B cell (primary cell): Measurements from ENCODE around the gene MAP2K7.

Source experiments
- CTCF ChIP-seq: fragments of 200-600 bp; IDR thresholded peaks from one replicate; pipeline ENCODE4 v1.8.0; 2022; ENCODE audit warnings: antibody characterized with exemption, mild to moderate bottlenecking
- EZH2 ChIP-seq: IDR thresholded peaks from 2 replicates; pipeline ENCODE4 v1.6.1; 2012; ENCODE audit warnings: borderline replicate concordance, low read depth, mild to moderate bottlenecking, moderate library complexity, low read length; ENCODE audit not compliant: insufficient read depth, poor library complexity, severe bottlenecking

- TF ChIP-seq CTCF (no peak), EZH2 (no peak)
Measured at GRCh38 chr19:7860714-7861618, 42.7 kb upstream of the MAP2K7 start.
